Erythroblast (primary cell): ENCODE results near the gene BIN2.
"Not testable (repeated sequence)": the region's sequence is repeated elsewhere in the genome, so short reads cannot be mapped to it uniquely, and the experiment has no call there.

Experiments
- GATA1 ChIP-seq: IDR thresholded peaks from 2 replicates; pipeline ENCODE4 v1.6.1; 2011; ENCODE audit warnings: low read depth, mild to moderate bottlenecking, control low read depth, low read length, moderate library complexity
- POLR2A ChIP-seq: IDR thresholded peaks from 2 replicates; pipeline ENCODE4 v1.6.1; 2011; ENCODE audit warnings: mild to moderate bottlenecking, low read length

DNA sequence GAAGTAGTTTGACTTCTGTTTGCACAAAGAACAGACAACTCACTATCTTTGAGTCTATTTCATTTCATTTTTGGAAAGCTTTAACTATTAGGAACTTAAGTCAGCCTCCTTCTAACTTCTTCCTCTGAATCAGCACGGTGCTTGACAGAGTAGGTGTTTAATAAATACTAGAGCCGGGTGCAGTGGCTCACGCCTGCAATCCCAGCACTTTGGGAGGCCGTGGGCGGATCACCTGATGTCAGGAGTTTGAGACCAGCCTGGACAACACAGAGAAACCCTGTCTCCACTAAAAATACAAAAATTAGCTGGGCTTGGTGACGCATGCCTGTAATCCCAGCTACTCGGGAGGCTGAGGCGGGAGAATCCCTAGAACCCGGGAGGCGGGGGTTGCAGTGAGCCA lies 23.2 kb downstream of the BIN2 start:
- TF ChIP-seq POLR2A, GATA1: not testable (repeated sequence)
